Measurements from ENCODE around the gene DHCR24.
"Not testable (repeated sequence)": the region's sequence is repeated elsewhere in the genome, so short reads cannot be mapped to it uniquely, and the experiment has no call there.

The DHCR24 gene

GRCh38 chr1:54883349-54884102, 3.5 kb downstream of the DHCR24 start:
- Histone ChIP-seq H3K27ac (no peak overlapping the region), H3K4me2 (ENCODE audit: low read length) (no peak overlapping the region), H3K9me3 (ENCODE audit: control insufficient read depth, low read length) (no peaks in the 10 kb centered on the region), H3K79me2 (no peaks in the 10 kb centered on the region), H3K4me1 (peaks cover 2% of the 10 kb centered on the region), H3K9ac (no peak overlapping the region), H3K36me3 (ENCODE audit: control insufficient read depth, insufficient read depth, low read length) (no peaks in the 10 kb centered on the region), H2AFZ (no peak overlapping the region), H3K27me3 (ENCODE audit: control insufficient read depth, insufficient read depth, low read length) (no peaks in the 10 kb centered on the region), H3K4me3 (ENCODE audit: low read depth, low read length) (no peak overlapping the region)
- TF ChIP-seq CTCF (IDR thresholded peaks at IDR 0.05): no peak

- Histone ChIP-seq H2AFZ (no peak overlapping the region), H3K36me3 (ENCODE audit: control insufficient read depth, insufficient read depth, low read length) (no peaks in the 10 kb centered on the region), H3K9ac (no peak overlapping the region), H3K79me2 (no peaks in the 10 kb centered on the region), H3K4me1 (peaks cover 2% of the 10 kb centered on the region), H3K9me3 (ENCODE audit: control insufficient read depth, low read length) (no peaks in the 10 kb centered on the region), H3K27ac (no peak overlapping the region), H3K4me2 (ENCODE audit: low read length) (no peak overlapping the region), H3K4me3 (ENCODE audit: low read depth, low read length) (no peak overlapping the region), H3K27me3 (ENCODE audit: control insufficient read depth, insufficient read depth, low read length) (no peaks in the 10 kb centered on the region)
- TF ChIP-seq CTCF (IDR thresholded peaks at IDR 0.05): no peak
Measured at GRCh38 chr1:54882519-54882918, 4.5 kb downstream of the DHCR24 start.

- not testable (repeated sequence) for H3K36me3 ChIP-seq (ENCODE audit: control insufficient read depth, insufficient read depth, low read length)
Measured at GRCh38 chr1:54881604-54882003, 5.4 kb downstream of the DHCR24 start.

GRCh38 chr1:54879872-54880271, 7.1 kb downstream of the DHCR24 start:
- Histone ChIP-seq H3K27ac (no peak overlapping the region), H3K9ac (no peak overlapping the region), H3K9me3 (ENCODE audit: control insufficient read depth, low read length) (no peaks in the 10 kb centered on the region), H3K4me3 (ENCODE audit: low read depth, low read length) (no peak overlapping the region), H3K27me3 (ENCODE audit: control insufficient read depth, insufficient read depth, low read length) (no peaks in the 10 kb centered on the region), H3K36me3 (ENCODE audit: control insufficient read depth, insufficient read depth, low read length) (no peaks in the 10 kb centered on the region), H3K4me1 (no peaks in the 10 kb centered on the region), H2AFZ (no peak overlapping the region), H3K4me2 (ENCODE audit: low read length) (no peak overlapping the region), H3K79me2 (no peaks in the 10 kb centered on the region)
- TF ChIP-seq CTCF (IDR thresholded peaks at IDR 0.05): no peak

More at GRCh38 chr1:54881604-54882003, 5.4 kb downstream of the DHCR24 start:
- H3K79me2 ChIP-seq; H2AFZ ChIP-seq; H3K9ac ChIP-seq; H3K27ac ChIP-seq; H3K27me3 ChIP-seq (ENCODE audit: control insufficient read depth, insufficient read depth, low read length); H3K4me3 ChIP-seq (ENCODE audit: low read depth, low read length); H3K4me1 ChIP-seq; H3K9me3 ChIP-seq (ENCODE audit: control insufficient read depth, low read length); H3K4me2 ChIP-seq (ENCODE audit: low read length): not testable (repeated sequence)

- Histone ChIP-seq H3K79me2 (no peaks in the 10 kb centered on the region), H3K9ac (no peak overlapping the region), H3K9me3 (ENCODE audit: control insufficient read depth, low read length) (no peaks in the 10 kb centered on the region), H2AFZ (no peak overlapping the region), H3K4me2 (ENCODE audit: low read length) (no peak overlapping the region), H3K36me3 (ENCODE audit: control insufficient read depth, insufficient read depth, low read length) (no peaks in the 10 kb centered on the region), H3K27me3 (ENCODE audit: control insufficient read depth, insufficient read depth, low read length) (no peaks in the 10 kb centered on the region), H3K4me1 (no peaks in the 10 kb centered on the region), H3K4me3 (ENCODE audit: low read depth, low read length) (no peak overlapping the region), H3K27ac (no peak overlapping the region)
- TF ChIP-seq CTCF (IDR thresholded peaks at IDR 0.05): no peak
Measured at GRCh38 chr1:54876814-54877213, 10.2 kb downstream of the DHCR24 start.
